SKM-1 (cell line): ENCODE results near the gene MRPL50.
"Not testable (repeated sequence)": the region's sequence is repeated elsewhere in the genome, so short reads cannot be mapped to it uniquely, and the experiment has no call there.

Experiments
- DNase-seq: peaks from one replicate; lab custom pipeline; 2025; ENCODE audit not compliant: unreplicated experiment; lab: John Stamatoyannopoulos, UW

Gene MRPL50

GRCh38 chr9:101418518-101419430 lies 20.4 kb upstream of the MRPL50 start:
- DNase-seq, result no peak

GRCh38 chr9:101417977-101418376 lies 19.6 kb upstream of the MRPL50 start:
- DNase-seq, result no peak

GRCh38 chr9:101417389-101417788 lies 19.0 kb upstream of the MRPL50 start:
- no peak for DNase-seq

- DNase-seq, result no peak
Observed at GRCh38 chr9:101415578-101415977, 17.2 kb upstream of the MRPL50 start.

- DNase-seq, result no peak
Observed at GRCh38 chr9:101414839-101415238, 16.4 kb upstream of the MRPL50 start.

- no peak for DNase-seq
Observed at GRCh38 chr9:101409079-101409477, 10.7 kb upstream of the MRPL50 start.

- DNase-seq, result no peak
Observed at GRCh38 chr9:101408374-101409078, 10.1 kb upstream of the MRPL50 start.

- DNase-seq, result no peak
Observed at GRCh38 chr9:101403516-101404285, 5.3 kb upstream of the MRPL50 start.

GRCh38 chr9:101400120-101400519 lies 1.7 kb upstream of the MRPL50 start:
- DNase-seq, result no peak

GRCh38 chr9:101399643-101399970 lies 1.2 kb upstream of the MRPL50 start:
- DNase-seq, result no peak

GRCh38 chr9:101398930-101399642 lies 668 bp upstream of the MRPL50 start:
- no peak for DNase-seq

- DNase-seq, result no peak
Observed at GRCh38 chr9:101397746-101398067, 711 bp downstream of the MRPL50 start.

GRCh38 chr9:101394687-101395086 lies 3.7 kb downstream of the MRPL50 start:
- no peak for DNase-seq

GRCh38 chr9:101393135-101393534 lies 5.3 kb downstream of the MRPL50 start:
- DNase-seq, result no peak

GRCh38 chr9:101388507-101388993 lies 9.9 kb downstream of the MRPL50 start:
- no peak for DNase-seq

GRCh38 chr9:101387871-101388506 lies 10.4 kb downstream of the MRPL50 start:
- DNase-seq, result no peak

- not testable (repeated sequence) for DNase-seq
Observed at GRCh38 chr9:101384873-101385536, 13.4 kb downstream of the MRPL50 start, which contains the start of gene BAAT. Gene BAAT (minus strand): TSS chr9:101385006. CDS start chr9:101371404, 13,602 bp downstream.

- DNase-seq, result no peak
Observed at GRCh38 chr9:101383361-101383760, 15.1 kb downstream of the MRPL50 start.

GRCh38 chr9:101381833-101382342 lies 16.5 kb downstream of the MRPL50 start:
- DNase-seq, result no peak

GRCh38 chr9:101381118-101381517 lies 17.3 kb downstream of the MRPL50 start:
- DNase-seq, result no peak
